Activated B cell treated with CpG ODN at 0.5 μM for 24 hours (primary cell): Measurements from ENCODE around the gene ZNF768. TPM values are rescaled to one million over a fixed set of nuclear protein-coding genes. Genes with fewer than 3 reads are reported as not detected.
"Not testable (repeated sequence)": the region's sequence is repeated elsewhere in the genome, so short reads cannot be mapped to it uniquely, and the experiment has no call there.

Source experiments
- ATAC-seq: fragments of 200-7000 bp; cut with Tn5 transposase; one replicate; pipeline ENCODE4 v1.10.0; 2021; ENCODE audit warnings: low read depth, mild to moderate bottlenecking, moderate library complexity
- CTCF ChIA-PET: fragments of 350-600 bp; sonication (Branson Sonifier 250); formaldehyde crosslinking; loops from one replicate; lab custom pipeline; 2021; ENCODE audit warnings: antibody characterized with exemption; lab: Charles Lee
- POLR2A ChIA-PET: fragments of 350-600 bp; sonication (Branson Sonifier 250); formaldehyde crosslinking; loops from one replicate; lab custom pipeline; 2021; ENCODE audit warnings: antibody characterized with exemption; lab: Charles Lee
- DNase-seq: peaks from one replicate; pipeline ENCODE4 v3.0.0; 2022
- H3K27ac Mint-ChIP-seq: one replicate; pipeline ENCODE4 v1.8.0; 2020; ENCODE audit warnings: mixed read lengths
- H3K27me3 Mint-ChIP-seq: one replicate; pipeline ENCODE4 v1.8.0; 2021; ENCODE audit warnings: mixed read lengths
- H3K36me3 Mint-ChIP-seq: one replicate; pipeline ENCODE4 v1.8.0; 2021; ENCODE audit warnings: low read depth, mixed read lengths
- H3K4me1 Mint-ChIP-seq: one replicate; pipeline ENCODE4 v1.8.0; 2021; ENCODE audit warnings: mixed read lengths
- H3K4me3 Mint-ChIP-seq: one replicate; pipeline ENCODE4 v1.8.0; 2020; ENCODE audit warnings: mild to moderate bottlenecking, mixed read lengths
- H3K9me3 Mint-ChIP-seq: one replicate; pipeline ENCODE4 v1.8.0; 2020; ENCODE audit warnings: mixed read lengths
- CTCF ChIP-seq: fragments of 200-600 bp; IDR thresholded peaks from one replicate; pipeline ENCODE4 v1.8.0; 2022; ENCODE audit warnings: antibody characterized with exemption, mild to moderate bottlenecking
- intact Hi-C: fragments of 100-400 bp; cut with micrococcal nuclease; formaldehyde crosslinking; loops from one replicate; pipeline ENCODE4 v1.15.1; 2024
- total RNA-seq: library from RNA; stranded (reverse); gene quantifications from 2 replicates; pipeline ENCODE4 v1.2.3, GENCODE V29; 2022

Gene ZNF768
- total RNA-seq, 1 donor from 2014 or later, result 30.7 TPM

- TF ChIP-seq CTCF, result no peak
- ATAC-seq (no peak), DNase-seq (no peak)
- H3K9me3 Mint-ChIP-seq, result no peaks in the 10 kb centered on the region
- POLR2A ChIA-PET, result interaction anchor here (0.6 to 5.6 kb wide), 6 partner anchors 11 to 110 kb away, joined by 3 to 32 read pairs (median 4); partner anchors contain the start of genes DCTPP1, ZNF747 and ZNF764
- peaks cover 20% of the 10 kb centered on the region for H3K4me1 Mint-ChIP-seq
- H3K4me3 Mint-ChIP-seq, result no peak overlapping the region
- CTCF ChIA-PET, result no interaction called here
- intact Hi-C loops, result no loop called here
- H3K36me3 Mint-ChIP-seq, result peaks cover 42% of the 10 kb centered on the region
- no peaks in the 10 kb centered on the region for H3K27me3 Mint-ChIP-seq
- H3K27ac Mint-ChIP-seq, result no peak overlapping the region
These were observed 2.4 kb downstream of the ZNF768 start for GRCh38 chr16:30523768-30524574.

- H3K9me3 Mint-ChIP-seq, H3K4me3 Mint-ChIP-seq, CTCF ChIA-PET, ATAC-seq, H3K27ac Mint-ChIP-seq, H3K27me3 Mint-ChIP-seq, intact Hi-C loops, DNase-seq: not testable (repeated sequence)
- Mint-ChIP-seq H3K36me3 (peaks cover 52% of the 10 kb centered on the region), H3K4me1 (peaks cover 11% of the 10 kb centered on the region)
- POLR2A ChIA-PET, result interaction anchor here (0.6 to 1.3 kb wide), 7 partner anchors 9 to 111 kb away, joined by 3 to 5 read pairs (median 3); no protein-coding TSS in a partner anchor
These were observed 3.5 kb downstream of the ZNF768 start for GRCh38 chr16:30522702-30523463.

GRCh38 chr16:30521873-30522641 lies 4.3 kb downstream of the ZNF768 start:
- Mint-ChIP-seq H3K4me1 (peaks cover 5% of the 10 kb centered on the region), H3K27me3 (no peaks in the 10 kb centered on the region)

GRCh38 chr16:30521476-30521872 lies 4.9 kb downstream of the ZNF768 start:
- no peaks in the 10 kb centered on the region for H3K27me3 Mint-ChIP-seq
- peaks cover 5% of the 10 kb centered on the region for H3K4me1 Mint-ChIP-seq
- TF ChIP-seq CTCF, result no peak
- H3K4me3 Mint-ChIP-seq, result no peak overlapping the region
- H3K27ac Mint-ChIP-seq, result peak overlapping the region; percentile 41
- peaks cover 66% of the 10 kb centered on the region for H3K36me3 Mint-ChIP-seq
- intact Hi-C loops, result no loop called here
- ATAC-seq (no peak), DNase-seq (no peak)
- POLR2A ChIA-PET, result interaction anchor here (0.6 kb wide), 2 partner anchors 70 to 196 kb away, joined by 3 to 8 read pairs; no protein-coding TSS in a partner anchor
- no peaks in the 10 kb centered on the region for H3K9me3 Mint-ChIP-seq
- CTCF ChIA-PET, result no interaction called here

More at GRCh38 chr16:30521873-30522641, 4.3 kb downstream of the ZNF768 start:
- H3K4me3 Mint-ChIP-seq, result no peak overlapping the region
- H3K27ac Mint-ChIP-seq, result no peak overlapping the region
- no peak for ATAC-seq
- no peak for DNase-seq
- POLR2A ChIA-PET, result interaction anchor here (0.5 to 1.3 kb wide), 7 partner anchors 8 to 169 kb away, joined by 3 to 8 read pairs (median 3); no protein-coding TSS in a partner anchor
- peaks cover 60% of the 10 kb centered on the region for H3K36me3 Mint-ChIP-seq
- intact Hi-C loops, result no loop called here
- TF ChIP-seq CTCF, result no peak
- no peaks in the 10 kb centered on the region for H3K9me3 Mint-ChIP-seq
- CTCF ChIA-PET, result no interaction called here
